C4-2B (cell line): ENCODE measurements around the gene RBM4.

ENCODE experiments used
- ZFX ChIP-seq: fragments of 450-650 bp; IDR thresholded peaks from 2 replicates; pipeline ENCODE4 v1.6.1; 2017
- TF ChIP-seq, protein P1 (sequence below): fragments of 450-650 bp; conservative IDR thresholded peaks from 2 replicates; pipeline ENCODE4 v1.5.1; 2017; ENCODE audit warnings: mild to moderate bottlenecking

DNA sequence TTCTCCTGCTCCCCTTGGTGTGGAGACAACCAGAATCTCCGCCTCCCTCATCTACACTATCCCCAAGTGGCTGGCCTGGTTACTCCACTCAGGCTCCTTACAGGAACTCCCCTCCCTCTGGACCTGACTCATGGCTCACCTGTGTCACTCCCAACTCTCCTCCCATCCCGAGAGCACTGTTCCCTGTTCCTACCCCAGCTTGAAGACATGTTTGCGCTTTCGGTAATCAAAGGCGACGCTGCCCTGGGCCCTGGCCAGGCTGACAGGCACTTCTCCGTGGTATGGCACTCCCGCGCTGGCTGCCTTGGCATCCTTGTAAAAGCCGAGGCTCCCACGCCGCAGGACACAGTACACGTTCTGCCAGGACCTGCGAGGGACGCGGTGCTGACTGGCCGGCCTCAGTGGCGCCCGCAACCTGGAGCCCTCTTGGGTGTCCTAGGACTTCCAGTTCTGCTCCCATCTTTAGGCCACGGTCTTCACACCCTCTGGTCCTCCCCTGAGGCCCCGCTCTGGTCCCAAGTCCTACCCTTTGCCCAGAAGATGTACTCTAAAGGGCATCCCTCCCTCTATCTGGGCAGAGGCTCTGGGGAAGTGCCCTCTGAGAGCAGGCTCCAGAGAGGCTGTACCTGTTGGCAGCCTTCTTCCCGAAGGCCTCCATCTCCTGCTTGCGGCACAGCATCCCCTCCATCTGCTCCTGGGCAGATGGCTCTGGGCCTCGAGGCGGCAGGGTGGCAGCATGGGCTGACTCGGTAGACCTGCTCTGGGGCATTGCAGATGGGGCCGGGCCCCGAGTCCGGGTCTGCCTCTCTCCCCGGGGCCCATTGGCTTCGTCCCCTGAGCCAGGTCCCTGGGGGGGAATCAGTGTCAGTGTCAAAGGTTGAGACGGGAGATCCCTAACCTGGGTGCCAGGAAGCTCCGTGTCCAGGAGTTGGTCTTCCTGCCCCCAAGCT, 48.6 kb downstream of the RBM4 start:
- TF ChIP-seq, protein P1, sequence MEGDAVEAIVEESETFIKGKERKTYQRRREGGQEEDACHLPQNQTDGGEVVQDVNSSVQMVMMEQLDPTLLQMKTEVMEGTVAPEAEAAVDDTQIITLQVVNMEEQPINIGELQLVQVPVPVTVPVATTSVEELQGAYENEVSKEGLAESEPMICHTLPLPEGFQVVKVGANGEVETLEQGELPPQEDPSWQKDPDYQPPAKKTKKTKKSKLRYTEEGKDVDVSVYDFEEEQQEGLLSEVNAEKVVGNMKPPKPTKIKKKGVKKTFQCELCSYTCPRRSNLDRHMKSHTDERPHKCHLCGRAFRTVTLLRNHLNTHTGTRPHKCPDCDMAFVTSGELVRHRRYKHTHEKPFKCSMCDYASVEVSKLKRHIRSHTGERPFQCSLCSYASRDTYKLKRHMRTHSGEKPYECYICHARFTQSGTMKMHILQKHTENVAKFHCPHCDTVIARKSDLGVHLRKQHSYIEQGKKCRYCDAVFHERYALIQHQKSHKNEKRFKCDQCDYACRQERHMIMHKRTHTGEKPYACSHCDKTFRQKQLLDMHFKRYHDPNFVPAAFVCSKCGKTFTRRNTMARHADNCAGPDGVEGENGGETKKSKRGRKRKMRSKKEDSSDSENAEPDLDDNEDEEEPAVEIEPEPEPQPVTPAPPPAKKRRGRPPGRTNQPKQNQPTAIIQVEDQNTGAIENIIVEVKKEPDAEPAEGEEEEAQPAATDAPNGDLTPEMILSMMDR = no peak
- TF ChIP-seq ZFX = no peak
